PFSK-1 (cell line): ENCODE measurements around the gene KLHL25.

ENCODE experiments used
- FOXP2 ChIP-seq: optimal IDR thresholded peaks from 2 replicates; pipeline ENCODE3; 2011; ENCODE audit warnings: borderline replicate concordance, control low read depth, inconsistent platforms; ENCODE audit not compliant: insufficient read depth; ENCODE audit errors: extremely low read length, extremely low read depth
- POLR2AphosphoS5 ChIP-seq: IDR thresholded peaks from 2 replicates; pipeline ENCODE4 v1.6.1; 2012; ENCODE audit warnings: low read depth, mild to moderate bottlenecking, control low read depth, low read length, moderate library complexity
- SIN3A ChIP-seq: IDR thresholded peaks from 2 replicates; pipeline ENCODE4 v1.6.1; 2012; ENCODE audit warnings: mild to moderate bottlenecking, low read length, moderate library complexity, borderline replicate concordance; ENCODE audit not compliant: insufficient read depth
- TAF1 ChIP-seq: IDR thresholded peaks from 2 replicates; pipeline ENCODE4 v1.6.1; 2012; ENCODE audit warnings: low read length, control low read depth, borderline replicate concordance; ENCODE audit not compliant: insufficient read depth
- TF ChIP-seq, protein P1 (sequence below), 2 experiments: IDR thresholded peaks; 2 replicates each; pipeline versions ENCODE4 v1.6.1 to v1.8.0; 2011 to 2012; ENCODE audit warnings: low read depth in 2 of 2, low read length in 2 of 2, control low read depth in 1 of 2, inconsistent platforms in 1 of 2, mild to moderate bottlenecking in 1 of 2, moderate library complexity in 1 of 2; ENCODE audit not compliant: insufficient read depth in 1 of 2

The KLHL25 gene

DNA sequence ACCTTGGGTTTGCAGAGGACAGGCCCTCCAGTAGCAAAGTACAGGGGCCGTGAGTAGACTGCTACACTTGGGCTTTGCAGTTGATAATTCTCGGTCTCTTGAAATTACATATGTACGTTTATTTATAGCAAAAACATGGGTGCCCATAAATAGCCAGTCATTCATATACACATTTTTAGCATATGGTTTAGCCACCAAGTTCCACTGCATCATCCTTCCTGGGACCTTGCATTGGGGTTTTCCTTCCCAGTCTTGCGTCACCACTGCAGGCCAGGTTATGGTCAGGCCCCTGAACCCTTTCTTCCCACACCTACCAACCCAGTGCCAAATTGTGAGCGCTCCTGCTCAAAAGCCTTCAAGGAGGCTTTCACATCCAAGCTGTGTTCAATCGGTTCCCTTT is 12.7 kb downstream of the KLHL25 start:
- TF ChIP-seq, protein P1, sequence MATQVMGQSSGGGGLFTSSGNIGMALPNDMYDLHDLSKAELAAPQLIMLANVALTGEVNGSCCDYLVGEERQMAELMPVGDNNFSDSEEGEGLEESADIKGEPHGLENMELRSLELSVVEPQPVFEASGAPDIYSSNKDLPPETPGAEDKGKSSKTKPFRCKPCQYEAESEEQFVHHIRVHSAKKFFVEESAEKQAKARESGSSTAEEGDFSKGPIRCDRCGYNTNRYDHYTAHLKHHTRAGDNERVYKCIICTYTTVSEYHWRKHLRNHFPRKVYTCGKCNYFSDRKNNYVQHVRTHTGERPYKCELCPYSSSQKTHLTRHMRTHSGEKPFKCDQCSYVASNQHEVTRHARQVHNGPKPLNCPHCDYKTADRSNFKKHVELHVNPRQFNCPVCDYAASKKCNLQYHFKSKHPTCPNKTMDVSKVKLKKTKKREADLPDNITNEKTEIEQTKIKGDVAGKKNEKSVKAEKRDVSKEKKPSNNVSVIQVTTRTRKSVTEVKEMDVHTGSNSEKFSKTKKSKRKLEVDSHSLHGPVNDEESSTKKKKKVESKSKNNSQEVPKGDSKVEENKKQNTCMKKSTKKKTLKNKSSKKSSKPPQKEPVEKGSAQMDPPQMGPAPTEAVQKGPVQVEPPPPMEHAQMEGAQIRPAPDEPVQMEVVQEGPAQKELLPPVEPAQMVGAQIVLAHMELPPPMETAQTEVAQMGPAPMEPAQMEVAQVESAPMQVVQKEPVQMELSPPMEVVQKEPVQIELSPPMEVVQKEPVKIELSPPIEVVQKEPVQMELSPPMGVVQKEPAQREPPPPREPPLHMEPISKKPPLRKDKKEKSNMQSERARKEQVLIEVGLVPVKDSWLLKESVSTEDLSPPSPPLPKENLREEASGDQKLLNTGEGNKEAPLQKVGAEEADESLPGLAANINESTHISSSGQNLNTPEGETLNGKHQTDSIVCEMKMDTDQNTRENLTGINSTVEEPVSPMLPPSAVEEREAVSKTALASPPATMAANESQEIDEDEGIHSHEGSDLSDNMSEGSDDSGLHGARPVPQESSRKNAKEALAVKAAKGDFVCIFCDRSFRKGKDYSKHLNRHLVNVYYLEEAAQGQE (IDR thresholded peaks at IDR 0.05; ENCODE audit: insufficient read depth in 1 of 2, low read depth in 2 of 2, low read length in 2 of 2): no peak
- TF ChIP-seq TAF1 (no peak), FOXP2 (no peak), POLR2AphosphoS5 (no peak), SIN3A (no peak)

DNA sequence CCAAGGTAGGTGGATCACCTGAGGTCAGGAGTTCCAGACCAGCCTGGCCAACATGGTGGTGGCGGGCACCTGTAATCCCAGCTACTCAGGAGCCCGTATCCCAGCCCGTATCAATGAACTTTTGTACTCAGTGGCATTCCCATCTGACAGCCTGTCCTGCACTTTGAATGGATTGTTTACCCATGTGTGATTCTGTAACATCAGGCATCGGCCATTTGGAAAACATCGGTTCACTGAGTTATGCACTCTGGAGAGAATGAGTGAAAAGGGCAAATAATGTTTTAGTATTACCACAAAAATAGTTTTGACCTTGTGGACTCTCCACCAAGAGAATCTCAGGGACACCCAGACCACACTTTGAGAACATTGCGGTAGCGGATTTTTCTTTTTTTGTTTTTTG is 13.6 kb downstream of the KLHL25 start:
- no peak for TF ChIP-seq POLR2AphosphoS5
- TF ChIP-seq TAF1: no peak
- TF ChIP-seq, protein P1 (IDR thresholded peaks at IDR 0.05; ENCODE audit: insufficient read depth in 1 of 2, low read depth in 2 of 2, low read length in 2 of 2): no peak
- TF ChIP-seq FOXP2: no peak
- TF ChIP-seq SIN3A: no peak

DNA sequence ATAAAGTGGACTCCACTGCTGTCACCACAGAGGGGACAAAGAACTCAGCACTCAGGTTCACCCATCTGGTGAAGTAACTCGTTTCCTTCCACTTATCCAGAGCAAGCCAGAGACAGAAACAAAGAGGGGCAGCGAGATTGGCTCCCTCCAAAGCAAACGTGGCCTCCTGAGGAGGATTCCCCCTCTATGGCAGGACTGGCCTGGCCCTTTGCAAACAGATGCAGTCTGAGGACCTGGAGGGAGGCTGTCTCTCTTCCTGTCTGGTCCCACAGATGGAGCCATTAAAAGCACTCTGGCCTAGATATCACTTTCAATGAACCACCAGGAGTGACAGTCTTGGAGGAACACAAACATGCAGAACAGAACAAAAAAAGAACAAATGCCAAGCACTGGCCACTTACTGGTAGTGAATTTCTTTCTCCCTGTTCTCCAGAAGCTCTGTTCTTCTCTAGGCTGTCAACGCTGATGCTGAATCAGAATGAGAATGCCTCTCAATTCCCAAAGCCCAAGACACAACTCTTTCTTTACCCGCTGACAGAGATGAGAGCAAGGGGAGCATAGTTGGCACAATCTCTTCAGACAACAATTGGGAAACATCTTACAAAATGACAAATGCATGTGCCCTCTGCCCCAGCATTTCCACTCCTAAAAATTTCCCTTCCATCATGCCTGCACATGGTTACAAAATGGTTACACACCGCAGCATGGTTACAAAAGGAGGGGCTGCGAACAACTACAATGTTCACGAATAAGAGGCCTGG is 14.3 kb downstream of the KLHL25 start:
- TF ChIP-seq FOXP2: no peak

DNA sequence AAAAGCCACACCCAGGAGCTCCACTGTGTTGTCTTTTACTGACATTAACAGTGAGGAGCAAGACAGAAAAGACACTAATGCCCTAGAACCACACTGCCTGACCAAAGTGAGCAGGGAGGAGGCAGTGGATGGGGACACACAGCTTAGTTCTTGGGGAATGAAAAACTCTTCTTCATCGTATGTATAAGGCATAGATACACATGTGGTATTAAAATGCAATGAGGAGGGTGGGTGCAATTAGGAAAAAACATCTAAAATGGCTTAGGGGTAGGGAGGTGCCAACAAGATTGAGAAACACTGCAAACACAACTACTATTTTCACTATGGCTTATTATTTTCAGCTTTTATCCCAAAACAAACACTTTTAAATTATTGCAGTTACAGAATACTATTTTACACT is 15.5 kb downstream of the KLHL25 start:
- no peak for TF ChIP-seq TAF1
- TF ChIP-seq, protein P1 (IDR thresholded peaks at IDR 0.05; ENCODE audit: insufficient read depth in 1 of 2, low read depth in 2 of 2, low read length in 2 of 2): no peak
- TF ChIP-seq FOXP2: no peak
- no peak for TF ChIP-seq POLR2AphosphoS5
- TF ChIP-seq SIN3A: no peak

DNA sequence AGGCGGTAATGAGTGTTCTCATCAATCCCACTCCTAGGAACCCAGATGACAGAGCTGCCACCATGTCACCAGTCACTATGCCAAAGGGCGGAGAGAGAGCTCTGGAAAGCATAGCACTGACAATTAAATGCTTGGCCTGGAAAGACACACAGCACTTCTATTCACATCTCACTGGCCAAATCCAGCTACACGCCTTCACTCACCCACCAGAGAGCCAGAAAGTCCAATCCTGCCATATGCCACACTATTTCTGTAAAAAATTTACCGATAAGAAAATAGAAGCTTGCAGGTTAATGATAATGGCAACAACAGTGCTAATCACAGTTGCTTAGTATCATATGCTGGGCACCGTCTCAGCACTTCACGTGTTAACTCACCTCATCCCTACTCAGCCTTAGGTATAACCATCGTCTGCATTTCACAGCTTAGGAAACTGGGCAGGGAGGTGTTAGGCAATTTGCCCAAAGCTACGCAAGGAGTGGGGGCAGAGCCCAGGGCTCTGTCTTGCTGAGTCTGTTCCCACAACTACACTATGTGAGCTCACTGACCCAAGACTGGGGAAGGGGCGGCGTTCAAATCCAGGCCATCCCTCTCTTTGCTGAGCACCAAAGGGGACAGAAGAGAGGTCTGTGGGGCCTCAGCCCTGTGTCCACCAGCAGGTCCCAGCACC is 16.5 kb downstream of the KLHL25 start:
- TF ChIP-seq SIN3A (no peak), TAF1 (no peak), FOXP2 (no peak), POLR2AphosphoS5 (no peak)
- TF ChIP-seq, protein P1 (IDR thresholded peaks at IDR 0.05; ENCODE audit: insufficient read depth in 1 of 2, low read depth in 2 of 2, low read length in 2 of 2): no peak
